Endothelial cell of coronary artery (primary cell): Measurements from ENCODE around the gene PPIAL4G. TPM values are rescaled to one million over a fixed set of nuclear protein-coding genes. Genes with fewer than 3 reads are reported as not detected.

Experiments
- total RNA-seq: library from RNA; depleted of rRNA; stranded (reverse); fragments of >200 nt; gene quantifications from 2 replicates; pipeline ENCODE4 v1.2.3, GENCODE V29; 2014

Gene PPIAL4G
- total RNA-seq, result not detected in 2 replicates

DNA sequence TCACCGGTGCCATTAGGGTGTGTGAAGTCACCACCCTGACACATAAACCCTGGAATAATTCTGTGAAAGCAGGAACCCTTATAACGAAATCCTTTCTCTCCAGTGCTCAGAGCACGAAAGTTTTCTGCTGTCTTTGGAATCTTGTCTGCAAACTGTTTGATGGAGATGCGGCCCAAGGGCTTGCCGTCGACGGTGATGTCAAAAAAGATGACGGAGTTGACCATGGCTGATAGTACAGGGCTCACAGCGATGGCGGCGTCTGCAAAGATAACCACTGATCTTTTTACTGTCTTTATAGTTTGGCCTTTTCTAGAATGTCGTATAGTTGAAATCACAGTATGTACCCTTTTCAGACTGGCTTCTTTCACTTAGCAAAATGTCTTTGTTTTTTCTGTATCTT is at the start of gene PPIAL4G:
Gene PPIAL4G, minus strand, starts transcription at position 274 of the 400 bp plus-strand sequence. Its CDS starts 50 bp downstream, at position 224.

Other genes starting within 250 kb of the PPIAL4G start
- 12.1 and 14.3 TPM in 2 replicates for gene NBPF14, start 112.7 kb upstream of the PPIAL4G start, total RNA-seq